ENCODE results near the gene DESI2.

GRCh38 chr1:244713332-244713731 lies 60.4 kb downstream of the DESI2 start:
- TF ChIP-seq CTCF (IDR thresholded peaks at IDR 0.05; ENCODE audit: insufficient read depth, low read depth, low read length), result no peak
- no peak for TF ChIP-seq EZH2 (IDR thresholded peaks at IDR 0.05; ENCODE audit: insufficient read depth, low read length)
